Chondrocyte (in vitro differentiated cells): Measurements from ENCODE around the gene MBD5. TPM values are rescaled to one million over a fixed set of nuclear protein-coding genes. Genes with fewer than 3 reads are reported as not detected.

Source experiments
- DNase-seq: peaks from one replicate; pipeline ENCODE4 v3.0.0; 2021; ENCODE audit warnings: mixed read lengths, low spot score
- H3K27ac Mint-ChIP-seq: one replicate; pipeline ENCODE4 v1.8.0; 2021; ENCODE audit warnings: mild to moderate bottlenecking, moderate library complexity, mixed read lengths; ENCODE audit not compliant: unreplicated experiment
- H3K27me3 Mint-ChIP-seq: 2 replicates; pipeline ENCODE4 v1.8.0; 2021; ENCODE audit warnings: low read depth, mixed read lengths
- H3K36me3 Mint-ChIP-seq: 2 replicates; pipeline ENCODE4 v1.8.0; 2021; ENCODE audit warnings: low read depth, mixed read lengths
- H3K4me1 Mint-ChIP-seq: 2 replicates; pipeline ENCODE4 v1.8.0; 2021; ENCODE audit warnings: low read depth, mild to moderate bottlenecking, mixed read lengths
- H3K4me3 Mint-ChIP-seq: one replicate; pipeline ENCODE4 v1.8.0; 2021; ENCODE audit warnings: mild to moderate bottlenecking, moderate library complexity, mixed read lengths; ENCODE audit not compliant: unreplicated experiment
- H3K9me3 Mint-ChIP-seq: 2 replicates; pipeline ENCODE4 v1.8.0; 2021; ENCODE audit warnings: low read depth, mixed read lengths
- CTCF ChIP-seq: fragments of 200-600 bp; sonication (generic); IDR thresholded peaks from 2 replicates; pipeline ENCODE4 v1.5.0; 2021; ENCODE audit warnings: antibody characterized with exemption, mild to moderate bottlenecking, moderate library complexity
- total RNA-seq: library from RNA; stranded (reverse); gene quantifications from 3 replicates; pipeline ENCODE4 v1.2.1, GENCODE V29; 2021

The MBD5 gene
- total RNA-seq, 1 donor from 2014 or later = 31.1 TPM

- H3K4me1 Mint-ChIP-seq = peaks cover 20% of the 10 kb centered on the region
- H3K36me3 Mint-ChIP-seq = peaks cover 2% of the 10 kb centered on the region
- no peak for DNase-seq
- no peaks in the 10 kb centered on the region for H3K27me3 Mint-ChIP-seq
- peaks cover 3% of the 10 kb centered on the region for H3K9me3 Mint-ChIP-seq
- no peak overlapping the region for H3K4me3 Mint-ChIP-seq
- TF ChIP-seq CTCF = no peak
- no peak overlapping the region for H3K27ac Mint-ChIP-seq
These were observed 28.4 kb downstream of the MBD5 start for GRCh38 chr2:148049284-148049683.

DNA sequence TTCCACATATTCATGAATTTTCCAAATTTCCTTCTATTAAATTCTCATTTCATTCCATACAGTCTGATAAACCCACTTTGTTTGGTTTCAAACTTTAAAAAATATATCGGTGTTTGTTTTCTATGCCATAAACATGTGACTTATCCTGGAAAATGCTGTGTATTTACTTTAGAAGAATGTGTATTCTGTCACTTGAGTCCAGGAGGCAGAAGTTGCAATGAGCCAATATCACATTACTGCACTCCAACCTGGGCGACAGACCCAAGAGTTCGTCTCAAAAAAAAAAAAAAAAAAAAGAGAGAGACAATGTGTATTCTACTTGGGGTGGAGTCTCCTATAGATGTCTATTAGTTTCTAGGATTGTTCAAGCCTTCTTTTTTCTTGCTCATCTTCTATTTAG is 31.8 kb downstream of the MBD5 start:
- Mint-ChIP-seq H3K27ac (no peak overlapping the region), H3K4me1 (peaks cover 20% of the 10 kb centered on the region), H3K27me3 (no peaks in the 10 kb centered on the region), H3K4me3 (no peak overlapping the region), H3K36me3 (peaks cover 4% of the 10 kb centered on the region), H3K9me3 (peaks cover 3% of the 10 kb centered on the region)
- no peak for TF ChIP-seq CTCF
- no peak for DNase-seq

DNA sequence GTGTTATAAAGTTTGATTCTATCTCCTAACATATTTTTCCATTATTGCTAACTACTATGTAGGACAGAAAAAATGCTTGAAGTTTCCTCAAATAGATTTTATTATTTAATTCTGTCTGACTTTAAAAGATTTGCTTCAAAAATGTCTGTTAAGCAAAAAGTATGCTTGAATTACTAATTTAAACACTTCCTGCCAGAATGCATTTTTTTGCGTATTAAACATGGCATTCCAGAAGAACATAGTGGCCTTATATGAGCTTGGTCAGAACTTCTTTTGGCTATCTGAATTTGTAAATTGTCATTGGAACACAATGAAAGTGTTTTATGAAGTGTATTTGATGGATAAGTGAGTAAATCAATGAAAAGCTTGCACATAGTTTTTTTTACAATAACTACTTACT is 37.8 kb downstream of the MBD5 start:
- Mint-ChIP-seq H3K27ac (no peak overlapping the region), H3K4me3 (no peak overlapping the region), H3K27me3 (no peaks in the 10 kb centered on the region), H3K4me1 (peaks cover 8% of the 10 kb centered on the region), H3K36me3 (peaks cover 2% of the 10 kb centered on the region), H3K9me3 (no peaks in the 10 kb centered on the region)
- TF ChIP-seq CTCF = no peak
- no peak for DNase-seq

DNA sequence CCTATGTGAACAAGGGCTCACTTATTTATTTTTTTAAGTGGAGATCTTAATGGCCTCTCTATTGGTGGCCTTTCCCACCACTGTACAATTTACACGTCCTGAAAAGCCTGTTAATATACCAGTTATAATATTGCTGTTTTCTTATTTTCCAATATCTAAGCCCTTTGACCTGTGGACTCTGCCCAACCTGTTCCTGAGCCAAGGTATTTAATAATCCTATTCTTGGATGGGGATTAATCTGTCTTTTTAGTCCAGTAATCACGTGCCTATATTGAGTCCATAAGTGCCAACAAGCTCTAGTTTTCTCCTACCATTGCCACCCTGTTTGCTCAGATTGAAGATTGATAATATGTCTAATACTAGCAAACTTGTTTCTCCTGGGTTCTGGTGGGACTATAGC is 42.7 kb downstream of the MBD5 start:
- Mint-ChIP-seq H3K27ac (no peak overlapping the region), H3K9me3 (peaks cover 4% of the 10 kb centered on the region), H3K36me3 (peaks cover 3% of the 10 kb centered on the region), H3K4me1 (peaks cover 2% of the 10 kb centered on the region), H3K27me3 (no peaks in the 10 kb centered on the region), H3K4me3 (no peak overlapping the region)
- TF ChIP-seq CTCF = no peak
- DNase-seq = no peak

DNA sequence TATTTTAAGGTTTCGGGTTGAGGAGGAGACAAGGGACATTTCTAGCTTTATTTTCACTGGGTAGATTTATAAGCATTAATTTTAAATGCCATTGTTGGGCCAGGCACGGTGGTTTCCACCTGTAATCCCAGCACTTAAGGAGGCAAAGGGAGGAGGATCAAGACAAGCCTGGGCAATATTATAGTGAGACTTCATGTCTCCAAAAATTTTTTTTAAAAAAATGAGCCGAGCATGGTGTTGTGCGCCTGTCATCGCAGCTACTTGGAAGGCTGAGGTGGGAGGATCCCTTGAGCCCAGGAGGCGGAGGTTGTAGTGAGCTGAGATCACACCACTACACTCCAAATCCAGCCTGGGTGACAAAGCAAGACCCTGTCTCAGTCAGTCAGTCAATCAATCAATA is 45.0 kb downstream of the MBD5 start:
- Mint-ChIP-seq H3K4me3 (no peak overlapping the region), H3K4me1 (peaks cover 3% of the 10 kb centered on the region), H3K27me3 (no peaks in the 10 kb centered on the region), H3K36me3 (peaks cover 3% of the 10 kb centered on the region), H3K27ac (no peak overlapping the region), H3K9me3 (peaks cover 4% of the 10 kb centered on the region)
- no peak for DNase-seq
- TF ChIP-seq CTCF = no peak
